DMS 273 treated with DMSO at 0.1 percent for 48 hours (cell line): ENCODE measurements around the gene UBE2V1.
"Not testable (repeated sequence)": the region's sequence is repeated elsewhere in the genome, so short reads cannot be mapped to it uniquely, and the experiment has no call there.

Experiments used
- DNase-seq: peaks from one replicate; lab custom pipeline; 2025; lab: John Stamatoyannopoulos, UW

The UBE2V1 gene

GRCh38 chr20:50115041-50115512, 2.1 kb upstream of the UBE2V1 start:
- no peak for DNase-seq

- no peak for DNase-seq
These were observed 672 bp upstream of the UBE2V1 start for GRCh38 chr20:50113420-50114224.

DNA sequence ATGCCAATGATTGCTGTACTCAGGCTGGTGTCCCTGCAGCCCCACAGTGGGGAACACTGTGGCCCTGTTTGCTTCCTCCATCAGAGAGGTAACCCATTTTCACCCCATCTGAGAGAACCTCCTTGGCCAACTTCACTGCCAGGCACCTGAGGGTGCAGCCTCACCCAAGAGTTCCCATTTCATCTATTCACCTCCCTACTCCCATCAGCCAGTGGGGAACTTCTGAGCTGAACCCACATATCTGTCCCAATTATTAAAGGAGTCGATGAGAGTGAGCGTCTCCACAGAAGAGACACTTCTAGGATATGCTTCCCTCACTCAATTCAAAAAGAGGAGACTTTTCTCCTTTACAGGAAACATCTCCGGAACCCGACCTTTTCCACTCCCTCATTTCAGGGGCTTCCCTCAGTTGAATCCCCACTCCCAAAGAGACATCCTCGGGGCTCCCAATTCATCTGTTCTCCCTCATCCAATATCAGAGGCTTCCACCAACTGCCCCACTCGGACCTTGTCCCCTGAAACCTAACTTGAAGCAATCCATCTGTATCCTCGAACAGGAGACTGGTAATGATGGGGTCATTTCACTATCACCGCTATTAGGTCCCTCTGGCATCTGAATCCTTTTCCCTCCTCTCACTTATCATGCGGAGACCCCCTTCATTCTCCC, 988 bp downstream of the UBE2V1 start:
- no peak for DNase-seq

DNA sequence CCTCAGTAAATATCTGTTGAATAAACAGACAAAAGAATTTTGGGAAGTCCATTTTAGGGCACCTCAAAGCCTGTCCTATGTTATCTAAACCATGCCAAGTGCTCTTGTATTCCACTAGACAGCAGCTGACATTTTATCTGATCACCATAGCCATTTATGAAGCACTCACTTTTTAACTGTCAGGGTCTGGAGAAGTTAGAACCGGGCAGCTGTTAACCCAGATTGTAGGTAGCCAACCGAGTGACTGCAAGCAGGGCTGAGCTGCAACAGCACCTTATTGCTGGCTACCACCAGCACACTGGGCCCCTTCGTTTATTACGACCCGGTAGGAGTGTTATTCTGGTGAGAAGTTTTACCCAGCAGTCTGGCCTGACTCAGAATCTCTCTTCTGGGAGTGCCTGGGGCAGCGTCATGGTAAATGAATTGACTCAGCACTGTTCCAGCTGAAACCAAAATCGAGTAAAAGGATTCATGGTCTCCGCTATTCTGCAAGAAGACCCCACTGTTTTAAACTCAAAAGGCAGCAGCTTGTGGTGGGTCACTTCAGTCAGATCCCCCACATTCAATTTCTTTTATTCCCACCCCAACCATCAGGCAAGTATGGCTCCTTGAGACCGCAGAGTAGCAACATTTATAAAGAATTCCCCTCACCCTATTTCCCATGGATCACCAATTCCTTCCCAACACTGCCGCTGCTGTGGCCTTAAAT, 1.7 kb downstream of the UBE2V1 start:
- DNase-seq = no peak

DNA sequence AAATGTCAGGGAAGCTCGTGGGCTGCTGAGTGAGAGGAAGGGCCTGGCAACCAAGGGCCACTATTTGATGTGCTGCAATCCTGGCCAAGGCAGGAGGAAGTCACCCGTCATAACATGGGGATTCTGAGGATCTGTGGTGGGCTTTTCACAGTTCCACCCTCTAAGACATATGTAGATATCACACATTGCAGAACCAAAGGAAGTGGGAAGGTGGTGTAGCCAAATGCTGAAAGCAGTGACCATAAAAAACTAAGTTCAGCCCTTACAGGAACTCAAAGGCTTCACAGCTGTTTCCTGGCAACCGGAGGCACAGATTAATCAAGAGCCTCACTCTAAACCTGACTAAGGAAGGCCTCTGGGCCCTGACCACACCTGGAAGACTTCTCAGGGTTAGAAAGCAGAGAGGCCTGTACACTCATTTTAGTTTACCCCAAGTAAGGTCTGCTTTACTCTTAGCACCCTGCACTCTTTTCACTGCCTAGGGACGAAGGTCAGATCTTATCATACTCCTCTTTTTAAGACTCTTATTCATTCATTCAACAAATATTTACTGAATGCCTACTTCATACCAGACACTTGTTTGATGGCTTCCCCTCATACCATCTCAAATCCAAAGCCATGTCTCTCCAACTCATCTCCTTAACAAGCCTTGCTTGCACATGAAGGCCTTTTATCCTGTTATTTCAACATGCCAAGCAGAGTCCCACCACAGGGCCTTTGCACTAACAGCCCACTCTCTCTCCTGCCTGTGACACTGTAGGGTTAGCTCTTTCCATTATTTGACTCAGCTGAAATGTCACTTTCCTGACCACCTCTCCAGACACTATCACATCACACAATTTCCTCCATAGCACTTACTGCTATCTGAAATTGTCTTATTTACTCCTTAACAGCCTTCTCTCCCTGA, 2.6 kb downstream of the UBE2V1 start:
- DNase-seq = no peak

DNA sequence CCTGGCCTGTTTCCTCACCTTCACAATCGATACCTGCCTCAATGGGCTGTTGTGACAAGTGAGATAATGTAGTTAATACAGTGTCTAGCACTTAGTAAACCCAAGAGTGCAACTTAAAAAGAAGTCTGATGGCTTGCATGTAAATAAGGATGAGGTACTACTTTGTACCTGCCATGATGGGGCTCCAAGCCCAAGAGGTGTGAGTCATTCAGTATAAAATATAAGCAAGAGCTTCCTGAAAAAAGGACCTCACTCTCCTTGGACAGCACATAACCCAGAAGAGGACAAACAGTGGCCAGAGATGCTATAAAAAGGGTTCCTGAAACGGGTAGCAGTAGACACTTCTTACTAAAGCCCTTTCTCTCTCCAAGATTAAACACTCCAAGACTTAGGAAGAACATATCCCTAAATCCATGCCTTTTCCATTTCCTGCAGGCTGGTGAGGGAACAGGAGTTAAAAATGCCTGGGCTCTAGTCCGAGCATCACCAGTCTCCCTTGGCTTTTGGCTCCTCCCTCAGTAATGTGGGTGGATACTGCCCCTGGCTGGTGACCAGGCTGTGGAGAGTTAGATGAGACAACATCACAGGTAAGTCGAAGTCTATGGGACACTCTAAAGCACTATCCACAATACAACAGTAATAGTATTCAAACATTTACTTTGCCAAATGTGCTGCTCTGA, 4.3 kb downstream of the UBE2V1 start:
- DNase-seq = no peak

- no peak for DNase-seq
These were observed 5.1 kb downstream of the UBE2V1 start for GRCh38 chr20:50107796-50108331.

- DNase-seq = no peak
These were observed 5.8 kb downstream of the UBE2V1 start for GRCh38 chr20:50107086-50107660.

DNA sequence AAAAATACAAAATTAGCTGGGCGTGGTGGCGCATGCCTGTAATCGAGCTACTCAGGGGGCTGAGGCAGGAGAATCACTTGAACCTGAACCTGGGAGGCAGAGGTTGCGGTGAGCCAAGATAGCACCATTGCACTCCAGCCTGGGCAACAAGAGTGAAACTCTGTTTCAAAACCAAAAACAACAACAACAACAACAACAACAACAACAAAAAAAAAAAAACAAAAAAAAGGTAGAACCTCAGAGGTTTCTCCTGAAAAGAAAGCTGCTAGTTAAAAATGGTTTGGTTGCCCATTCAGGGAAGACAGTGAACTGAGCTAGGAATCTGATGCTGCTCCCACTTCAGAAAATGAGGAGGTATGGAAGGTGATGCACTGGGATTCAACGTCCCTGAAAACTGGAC, 6.3 kb downstream of the UBE2V1 start:
- not testable (repeated sequence) for DNase-seq

- DNase-seq = not testable (repeated sequence)
These were observed 9.4 kb downstream of the UBE2V1 start for GRCh38 chr20:50103464-50104107.

DNA sequence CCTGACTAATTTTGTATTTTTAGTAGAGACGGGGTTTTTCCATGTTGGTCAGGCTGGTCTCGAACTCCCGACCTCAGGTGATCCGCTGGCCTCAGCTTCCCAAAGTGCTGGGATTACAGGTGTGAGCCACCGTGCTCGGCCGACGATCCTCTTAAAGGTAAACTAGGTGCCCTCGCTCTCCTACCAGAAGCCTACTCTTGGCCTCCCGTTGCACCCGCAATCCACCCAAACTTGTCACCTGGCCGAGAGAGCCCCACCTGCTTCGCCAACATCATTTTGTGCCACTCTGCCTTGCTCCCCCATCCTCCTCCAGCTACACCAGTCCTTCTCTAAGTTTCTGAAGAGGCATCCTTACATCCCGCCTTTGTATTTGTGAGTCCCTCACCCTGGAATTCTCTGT, 10.4 kb downstream of the UBE2V1 start:
- DNase-seq = not testable (repeated sequence)

DNA sequence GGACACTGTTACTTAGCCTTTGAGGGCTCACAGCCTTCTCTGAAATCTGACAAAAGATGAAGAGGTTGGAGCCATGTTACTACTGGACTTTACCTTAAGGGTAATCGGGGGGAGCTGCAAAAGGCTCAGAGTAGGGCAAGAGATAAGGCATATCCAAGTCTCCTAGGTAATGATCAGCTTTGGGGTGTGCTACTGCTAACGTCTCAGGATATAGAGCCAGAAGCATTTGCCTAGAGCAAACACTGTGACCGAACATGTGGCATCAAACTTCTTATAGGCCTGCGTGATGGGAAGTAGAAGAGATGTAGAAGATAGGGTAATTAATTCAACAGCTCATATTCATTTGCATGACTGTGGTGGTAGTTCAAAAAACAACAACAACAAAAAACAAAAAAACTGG, 11.1 kb downstream of the UBE2V1 start:
- no peak for DNase-seq

DNA sequence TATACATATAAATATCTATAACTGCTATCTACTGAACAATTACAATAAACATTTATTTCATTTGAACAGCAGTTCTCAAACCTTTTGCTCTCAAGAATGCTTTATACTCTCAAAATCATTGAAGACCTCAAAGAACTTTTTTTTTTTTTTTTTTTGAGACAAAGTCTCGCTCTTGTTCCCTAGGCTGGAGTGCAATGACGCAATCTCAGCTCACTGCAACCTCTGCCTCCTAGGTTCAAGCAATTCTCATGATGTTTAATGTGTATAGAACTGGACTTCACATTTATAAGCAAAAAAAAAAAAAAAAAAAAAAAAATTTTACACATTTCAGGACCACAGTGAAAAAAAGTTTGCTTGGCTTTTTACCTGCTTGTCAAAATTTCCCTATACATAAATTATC, 11.7 kb downstream of the UBE2V1 start:
- no peak for DNase-seq

DNA sequence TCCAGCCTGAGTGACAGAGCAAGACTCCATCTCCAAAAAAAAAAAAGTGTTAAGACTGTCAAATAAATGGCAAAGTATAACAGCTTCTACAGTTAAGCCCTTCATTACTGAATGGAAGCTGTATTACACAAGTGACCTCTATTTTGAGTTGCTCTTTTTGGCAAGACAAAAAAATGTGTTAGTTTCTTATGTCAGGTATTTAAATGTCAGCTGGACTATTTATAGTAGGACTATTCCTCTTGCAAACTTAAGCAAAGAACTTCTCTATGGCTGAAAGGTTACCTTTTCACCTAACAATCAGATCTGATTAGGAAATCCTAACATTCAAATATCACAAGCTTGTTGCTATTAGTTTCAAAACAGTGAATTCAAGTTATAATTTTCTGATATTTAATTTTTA, 12.4 kb downstream of the UBE2V1 start:
- no peak for DNase-seq

DNA sequence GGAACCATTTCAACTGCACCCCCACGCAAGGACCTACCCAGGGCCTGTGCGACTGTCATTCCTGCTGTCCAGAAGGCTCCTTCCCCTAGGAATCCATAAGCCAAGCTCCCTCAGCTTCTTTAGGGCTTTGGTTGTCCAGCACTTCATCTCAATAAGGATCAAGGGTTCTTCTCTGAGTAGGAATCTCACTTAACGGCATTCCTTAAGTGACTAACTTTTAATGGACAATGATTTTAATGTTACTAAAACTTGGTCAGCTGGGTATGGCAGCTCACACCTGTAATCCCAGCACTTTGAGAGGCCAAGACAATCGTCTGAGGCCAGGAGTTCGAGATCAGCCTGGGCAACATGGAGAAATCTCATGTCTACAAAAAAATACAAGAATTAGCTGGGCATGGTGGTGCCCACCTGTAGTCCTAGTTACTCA, 13.4 kb downstream of the UBE2V1 start:
- no peak for DNase-seq

GRCh38 chr20:50099113-50099512, 13.8 kb downstream of the UBE2V1 start:
- DNase-seq = no peak

- DNase-seq = no peak
These were observed 14.7 kb downstream of the UBE2V1 start for GRCh38 chr20:50098259-50098658.

GRCh38 chr20:50097843-50098242, 15.1 kb downstream of the UBE2V1 start:
- no peak for DNase-seq

- no peak for DNase-seq
These were observed 16.7 kb downstream of the UBE2V1 start for GRCh38 chr20:50096237-50096636.

- no peak for DNase-seq
These were observed 17.4 kb downstream of the UBE2V1 start for GRCh38 chr20:50095476-50096078.
